Dendritic cell treated with granulocyte-macrophage colony-stimulating factor and Interleukin-4, amounts not matched to agents 40 ng/mL and 50 ng/mL, for 4 days (primary cell): ENCODE results near the gene ARL3.

Experiments
- H3K27ac Mint-ChIP-seq: one replicate; pipeline ENCODE4 v1.8.0; 2022; ENCODE audit warnings: mild to moderate bottlenecking, mixed read lengths
- H3K27me3 Mint-ChIP-seq: one replicate; pipeline ENCODE4 v1.8.0; 2022; ENCODE audit warnings: mild to moderate bottlenecking, mixed read lengths
- H3K36me3 Mint-ChIP-seq: one replicate; pipeline ENCODE4 v1.8.0; 2022; ENCODE audit warnings: low read depth, mixed read lengths
- H3K4me1 Mint-ChIP-seq: one replicate; pipeline ENCODE4 v1.8.0; 2022; ENCODE audit warnings: low read depth, mixed read lengths
- H3K4me3 Mint-ChIP-seq: one replicate; pipeline ENCODE4 v1.8.0; 2022; ENCODE audit warnings: mild to moderate bottlenecking, moderate library complexity, mixed read lengths
- H3K9me3 Mint-ChIP-seq: one replicate; pipeline ENCODE4 v1.8.0; 2022; ENCODE audit warnings: mixed read lengths
- intact Hi-C: fragments of 100-400 bp; cut with micrococcal nuclease; formaldehyde crosslinking; loops from one replicate; pipeline ENCODE4 v1.15.0; 2022

ARL3 gene

DNA sequence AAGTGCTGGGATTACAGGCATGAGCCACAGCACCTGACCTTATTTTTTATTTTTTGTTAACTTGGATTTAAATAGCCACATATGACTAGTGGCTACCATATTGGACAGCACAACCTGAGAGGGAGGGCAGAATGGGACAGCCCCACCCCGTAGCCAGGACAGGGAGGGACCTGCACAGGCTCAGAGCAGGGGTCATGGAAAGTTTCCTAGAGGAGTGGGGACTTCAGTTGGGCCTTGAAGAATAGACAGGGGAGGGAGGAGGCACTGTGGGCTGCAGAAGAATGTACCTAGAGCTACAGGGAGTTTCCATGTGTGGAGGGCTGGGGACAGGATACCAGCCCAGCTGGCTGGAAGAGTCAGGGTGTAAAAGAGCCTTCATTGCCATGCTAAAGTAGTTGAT is 61.1 kb downstream of the ARL3 start:
- Mint-ChIP-seq H3K36me3 (peaks cover 99% of the 10 kb centered on the region), H3K4me3 (peak overlapping the region; percentile 17), H3K9me3 (no peaks in the 10 kb centered on the region), H3K27me3 (no peaks in the 10 kb centered on the region), H3K4me1 (peaks cover 98% of the 10 kb centered on the region), H3K27ac (peak overlapping the region; percentile 99)
- intact Hi-C loops, result no loop called here

GRCh38 chr10:102652170-102652916 is 61.9 kb downstream of the ARL3 start:
- Mint-ChIP-seq H3K27me3 (no peaks in the 10 kb centered on the region), H3K9me3 (no peaks in the 10 kb centered on the region), H3K4me3 (peak overlapping the region; percentile 71), H3K27ac (peak overlapping the region; percentile 99), H3K4me1 (peaks cover 98% of the 10 kb centered on the region), H3K36me3 (peaks cover 99% of the 10 kb centered on the region)
- intact Hi-C loops, result no loop called here

DNA sequence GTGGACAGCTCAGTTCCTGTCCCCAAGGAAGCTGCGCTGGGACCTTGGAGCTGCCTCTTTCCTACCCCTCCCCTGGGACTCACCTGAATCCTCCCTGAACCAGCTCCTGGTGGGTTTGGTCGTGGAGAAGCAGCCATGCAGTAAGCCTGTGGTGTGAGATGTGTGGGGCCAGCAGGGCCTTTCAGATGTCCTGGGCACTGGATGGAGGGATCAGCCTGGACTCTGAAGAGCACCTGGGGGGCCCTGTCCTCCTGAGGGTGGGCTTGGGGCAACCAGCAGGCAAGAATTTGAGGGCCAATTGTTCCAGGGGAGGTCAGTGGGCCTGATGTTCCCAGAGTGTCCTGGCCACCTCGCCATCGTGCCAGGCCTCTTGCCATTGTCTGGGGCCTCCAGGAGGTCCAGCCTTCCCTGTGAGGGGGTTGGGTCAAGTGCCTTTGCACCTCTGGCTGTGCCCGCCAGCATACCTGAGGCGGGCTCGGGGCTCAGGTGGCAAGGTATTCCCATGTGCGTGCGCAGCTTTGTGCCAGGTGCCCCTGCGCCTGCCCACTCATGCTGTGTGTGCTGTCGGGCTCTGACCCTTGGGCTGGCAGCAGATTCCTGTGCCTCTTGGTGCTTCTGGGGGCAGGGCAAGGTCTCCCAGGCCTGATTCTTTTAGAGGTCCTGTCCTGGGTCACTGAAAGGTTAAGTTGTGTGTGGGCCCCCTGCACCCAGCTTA is 62.6 kb downstream of the ARL3 start:
- H3K4me3 Mint-ChIP-seq, result peak overlapping the region; percentile 71
- intact Hi-C loops, result no loop called here
- H3K4me1 Mint-ChIP-seq, result peaks cover 98% of the 10 kb centered on the region
- H3K36me3 Mint-ChIP-seq, result peaks cover 99% of the 10 kb centered on the region
- peak overlapping the region; percentile 99 for H3K27ac Mint-ChIP-seq
- no peaks in the 10 kb centered on the region for H3K27me3 Mint-ChIP-seq
- H3K9me3 Mint-ChIP-seq, result no peaks in the 10 kb centered on the region

- peak overlapping the region; percentile 71 for H3K4me3 Mint-ChIP-seq
- H3K4me1 Mint-ChIP-seq, result peaks cover 98% of the 10 kb centered on the region
- H3K27me3 Mint-ChIP-seq, result no peaks in the 10 kb centered on the region
- H3K27ac Mint-ChIP-seq, result peak overlapping the region; percentile 99
- H3K36me3 Mint-ChIP-seq, result peaks cover 99% of the 10 kb centered on the region
- intact Hi-C loops, result no loop called here
- no peaks in the 10 kb centered on the region for H3K9me3 Mint-ChIP-seq
Measured at GRCh38 chr10:102650655-102651454, 63.3 kb downstream of the ARL3 start.

DNA sequence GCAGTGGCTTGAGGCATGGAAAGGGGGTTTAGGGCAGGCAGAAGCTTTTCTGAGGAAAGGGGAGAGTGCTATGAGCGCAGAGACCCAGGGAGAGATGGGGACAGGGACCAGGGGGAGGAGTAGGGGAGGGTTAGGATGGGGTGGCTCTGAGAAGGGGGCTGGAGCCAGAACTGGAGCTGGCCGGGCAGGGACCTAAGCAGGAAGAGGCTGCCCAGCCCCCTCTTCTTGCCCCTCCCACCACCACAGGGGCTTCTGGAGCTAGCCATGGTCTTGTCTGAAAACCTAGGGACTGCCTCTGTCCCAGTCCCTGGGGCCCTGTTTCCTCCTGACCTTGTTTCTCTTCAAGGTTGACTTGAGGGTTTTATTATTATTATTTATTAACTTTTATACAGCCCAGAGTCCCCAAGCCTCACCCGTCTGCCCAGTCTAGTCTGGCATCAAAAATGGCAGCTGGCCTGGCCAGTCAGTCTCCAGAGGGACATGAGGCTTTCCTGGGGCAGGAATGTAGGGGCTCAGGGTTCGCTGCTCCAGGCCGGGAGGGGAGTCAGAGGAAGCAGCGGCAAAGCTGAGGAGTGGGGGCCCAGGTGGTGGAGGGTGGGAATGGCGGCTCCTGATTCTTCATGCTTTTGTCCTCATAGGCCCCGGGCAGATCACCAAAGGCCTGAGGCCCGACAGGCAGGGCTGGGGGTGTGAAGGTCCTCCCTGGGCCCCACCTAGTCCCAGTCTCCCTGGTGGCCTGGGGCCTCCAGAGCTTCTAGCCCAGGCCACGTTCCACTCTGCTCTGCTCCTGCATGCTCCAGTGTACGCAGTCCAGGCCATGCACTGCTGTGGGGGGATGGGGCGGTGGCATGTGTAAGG is 64.2 kb downstream of the ARL3 start:
- Mint-ChIP-seq H3K4me3 (peak overlapping the region; percentile 93), H3K36me3 (peaks cover 99% of the 10 kb centered on the region), H3K4me1 (peaks cover 93% of the 10 kb centered on the region), H3K9me3 (no peaks in the 10 kb centered on the region), H3K27ac (peak overlapping the region; percentile 99), H3K27me3 (no peaks in the 10 kb centered on the region)
- intact Hi-C loops, result no loop called here

DNA sequence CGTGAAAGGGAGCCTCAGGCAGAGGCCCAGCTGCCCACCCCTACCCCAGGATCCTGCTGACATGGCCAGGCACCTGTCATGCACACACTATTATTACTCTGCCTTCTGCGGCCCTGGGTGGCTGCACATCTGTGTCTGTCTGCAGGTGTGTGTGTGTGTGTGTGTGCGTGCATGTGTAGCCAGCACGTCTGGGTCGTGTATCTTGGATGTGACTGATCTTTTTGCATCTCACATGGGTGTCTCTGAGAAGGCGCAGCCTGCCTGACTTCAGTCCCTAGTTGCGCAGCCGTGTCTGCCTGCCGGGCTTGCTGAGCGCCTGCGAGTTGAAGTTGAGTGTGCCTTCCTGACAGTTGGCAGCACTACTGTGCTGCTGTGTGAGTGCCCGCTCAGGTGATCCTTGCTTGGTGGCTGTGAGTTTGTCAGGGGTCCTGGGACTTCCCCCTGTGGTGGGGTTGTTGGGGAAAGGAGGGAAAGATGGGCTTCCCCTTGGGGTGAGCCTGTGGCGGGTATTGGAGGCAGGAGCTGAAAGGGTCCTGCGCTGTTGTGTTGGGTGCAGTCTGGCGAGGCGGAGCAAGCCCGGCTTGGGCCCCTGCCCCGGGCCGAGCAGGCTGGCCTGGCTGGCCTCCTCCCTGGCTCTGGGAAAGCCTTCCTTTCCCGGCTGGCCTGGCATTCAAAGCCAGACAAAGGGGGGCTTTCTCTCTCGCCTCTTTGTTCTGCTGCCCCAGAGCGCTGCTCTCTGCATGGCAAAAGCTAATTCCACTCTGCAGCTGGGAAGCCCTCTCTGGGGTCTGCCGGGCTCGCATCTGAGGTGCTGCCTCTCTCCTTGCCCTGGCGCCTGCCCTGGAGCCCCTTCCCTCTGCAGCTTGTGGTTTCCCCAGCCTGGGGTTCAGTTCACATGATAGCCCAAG is 65.1 kb downstream of the ARL3 start:
- H3K9me3 Mint-ChIP-seq, result no peaks in the 10 kb centered on the region
- intact Hi-C loops, result no loop called here
- peak overlapping the region; percentile 93 for H3K4me3 Mint-ChIP-seq
- peaks cover 85% of the 10 kb centered on the region for H3K4me1 Mint-ChIP-seq
- peak overlapping the region; percentile 99 for H3K27ac Mint-ChIP-seq
- no peaks in the 10 kb centered on the region for H3K27me3 Mint-ChIP-seq
- peaks cover 98% of the 10 kb centered on the region for H3K36me3 Mint-ChIP-seq

- Mint-ChIP-seq H3K4me1 (peaks cover 77% of the 10 kb centered on the region), H3K36me3 (peaks cover 90% of the 10 kb centered on the region), H3K4me3 (peak overlapping the region; percentile 93), H3K9me3 (no peaks in the 10 kb centered on the region), H3K27me3 (no peaks in the 10 kb centered on the region), H3K27ac (peak overlapping the region; percentile 99)
- intact Hi-C loops, result no loop called here
Measured at GRCh38 chr10:102648269-102648888, 65.8 kb downstream of the ARL3 start.

GRCh38 chr10:102647443-102648268 is 66.5 kb downstream of the ARL3 start:
- H3K4me3 Mint-ChIP-seq, result peak overlapping the region; percentile 93
- H3K27me3 Mint-ChIP-seq, result no peaks in the 10 kb centered on the region
- H3K4me1 Mint-ChIP-seq, result peaks cover 70% of the 10 kb centered on the region
- intact Hi-C loops, result no loop called here
- peaks cover 90% of the 10 kb centered on the region for H3K36me3 Mint-ChIP-seq
- peak overlapping the region; percentile 99 for H3K27ac Mint-ChIP-seq
- no peaks in the 10 kb centered on the region for H3K9me3 Mint-ChIP-seq

DNA sequence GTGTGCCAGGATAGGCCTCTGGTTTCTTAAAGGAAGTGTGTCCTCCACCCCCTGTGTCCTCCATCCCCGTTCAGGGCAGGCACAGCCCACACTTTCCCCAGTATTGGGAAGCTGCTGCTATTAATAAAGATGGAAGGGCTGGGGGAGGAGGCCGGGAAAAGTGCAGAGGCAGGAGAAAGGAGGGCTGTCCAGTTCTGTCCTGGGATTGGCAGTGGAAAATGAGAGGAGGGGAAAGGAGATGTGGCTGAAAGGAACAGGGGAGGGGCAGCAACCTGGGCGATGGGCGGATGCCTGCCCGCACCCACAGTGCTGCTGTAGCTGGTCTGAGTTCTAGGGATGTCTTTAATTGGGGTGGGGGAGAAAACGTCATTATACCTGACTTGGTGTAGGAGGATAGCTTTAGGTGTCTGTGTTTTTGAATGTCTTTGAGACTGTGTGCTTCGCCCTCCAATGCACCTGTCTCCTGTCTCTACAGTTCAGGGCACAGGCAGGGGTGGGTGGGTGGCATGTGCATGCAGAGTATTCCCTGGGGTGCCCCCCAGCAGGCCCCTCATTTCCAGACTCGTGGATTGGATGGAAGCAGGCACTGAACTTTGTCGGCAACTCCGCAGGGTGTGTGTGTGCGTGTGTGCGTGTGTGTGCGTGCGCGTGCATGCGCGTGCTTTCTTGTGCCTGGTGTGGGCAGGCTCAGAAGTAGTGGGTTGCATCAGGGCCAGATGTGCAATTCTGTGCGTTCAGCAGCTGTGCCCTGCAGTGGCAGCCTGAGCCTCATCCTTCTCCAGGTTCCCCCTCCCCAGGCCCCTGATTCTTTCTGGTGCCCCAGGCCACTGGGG is 67.4 kb downstream of the ARL3 start:
- intact Hi-C loops, result loop anchor here (1.0 kb wide), 1 partner anchor 27 kb away; no protein-coding TSS in a partner anchor
- peaks cover 64% of the 10 kb centered on the region for H3K4me1 Mint-ChIP-seq
- peak overlapping the region; percentile 93 for H3K4me3 Mint-ChIP-seq
- no peaks in the 10 kb centered on the region for H3K27me3 Mint-ChIP-seq
- peak overlapping the region; percentile 99 for H3K27ac Mint-ChIP-seq
- H3K36me3 Mint-ChIP-seq, result peaks cover 83% of the 10 kb centered on the region
- no peaks in the 10 kb centered on the region for H3K9me3 Mint-ChIP-seq

DNA sequence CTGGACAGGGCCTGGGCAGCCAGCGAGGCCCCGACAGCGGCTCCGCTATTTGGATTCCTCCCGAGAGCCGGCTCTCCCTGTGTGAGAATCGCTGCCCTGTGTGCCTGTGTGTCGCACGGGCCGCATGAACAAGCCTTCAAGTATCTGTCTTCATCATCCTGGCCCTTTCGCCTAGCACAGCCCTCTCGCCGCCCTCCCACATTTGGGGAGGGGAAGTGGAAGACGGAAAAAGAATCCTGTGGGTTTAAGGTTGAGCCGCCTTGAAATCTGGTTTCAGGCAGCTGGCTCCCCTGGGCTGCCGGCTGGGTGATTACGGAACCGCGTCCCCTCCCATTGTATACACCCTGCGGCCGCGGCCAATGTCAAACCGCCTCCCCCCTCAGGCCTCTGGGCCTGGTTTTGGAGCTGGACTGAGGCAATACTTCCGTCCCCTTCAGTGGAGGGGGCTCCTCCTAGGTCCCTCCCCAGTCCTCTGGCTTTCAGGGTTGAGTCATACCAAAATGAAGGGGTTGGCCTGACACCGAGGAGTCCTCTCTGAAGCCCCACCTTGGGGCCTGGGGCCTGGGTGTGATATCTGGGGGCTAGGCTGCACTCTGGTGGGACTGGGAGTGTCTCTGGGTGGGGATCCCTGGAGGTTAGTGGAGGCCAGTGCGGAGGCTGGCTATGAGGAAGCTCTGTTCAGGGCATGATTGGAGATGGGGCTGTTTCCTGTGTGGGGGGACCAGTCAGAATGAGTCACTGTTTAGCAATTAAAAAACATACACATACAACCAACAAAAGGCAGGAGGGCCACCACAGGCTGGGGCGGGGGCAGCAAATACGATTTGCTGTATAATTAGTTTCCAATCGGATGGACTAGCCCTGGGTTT is 68.2 kb downstream of the ARL3 start:
- no peaks in the 10 kb centered on the region for H3K27me3 Mint-ChIP-seq
- H3K27ac Mint-ChIP-seq, result peak overlapping the region; percentile 99
- peaks cover 74% of the 10 kb centered on the region for H3K36me3 Mint-ChIP-seq
- intact Hi-C loops, result loop anchor here (1.0 kb wide), 2 partner anchors 28 to 67 kb away; no protein-coding TSS in a partner anchor
- no peaks in the 10 kb centered on the region for H3K9me3 Mint-ChIP-seq
- peak overlapping the region; percentile 93 for H3K4me3 Mint-ChIP-seq
- H3K4me1 Mint-ChIP-seq, result peaks cover 62% of the 10 kb centered on the region
